ENCODE results near the gene TPM1. TPM values are rescaled to one million over a fixed set of nuclear protein-coding genes. Genes with fewer than 3 reads are reported as not detected.

The TPM1 gene
- total RNA-seq, 1 experiment from 2014 or later: 748 TPM

DNA sequence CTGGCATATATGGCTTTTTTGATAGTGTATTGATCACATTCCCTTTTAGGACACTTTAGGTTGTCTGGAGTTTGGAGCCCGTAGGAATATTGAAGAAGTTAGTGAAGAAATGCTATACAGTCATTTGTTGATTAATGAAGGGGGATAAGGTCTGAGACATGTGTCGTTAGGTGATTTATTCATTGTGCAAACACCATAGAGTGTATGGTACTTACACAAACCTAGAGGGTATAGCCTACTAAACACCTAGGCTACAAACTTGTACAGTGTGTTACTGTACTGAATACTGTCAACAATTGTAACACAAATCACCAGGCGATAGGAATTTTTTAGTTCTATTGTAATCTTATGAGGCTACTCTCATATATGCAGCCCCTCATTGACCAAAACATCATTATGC lies 3.3 kb downstream of the TPM1 start:
- Histone ChIP-seq H3K4ac (ENCODE audit: low read depth, low read length) (no peak overlapping the region), H2BK120ac (ENCODE audit: low read depth, low read length, poor library complexity, severe bottlenecking) (no peak overlapping the region), H4K8ac (replicated peaks; ENCODE audit: insufficient read length, low read depth, low read length) (no peak overlapping the region), H2BK12ac (ENCODE audit: insufficient read length, low read depth, low read length) (no peak overlapping the region), H3K4me1 (ENCODE audit: insufficient read depth, low read length) (peaks cover 11% of the 10 kb centered on the region), H3K23ac (ENCODE audit: insufficient read length, low read depth, low read length) (no peak overlapping the region), H2AK5ac (ENCODE audit: insufficient read length, low read length) (no peak overlapping the region), H4K91ac (ENCODE audit: insufficient read length, low read depth, low read length) (no peak overlapping the region), H3K79me1 (ENCODE audit: insufficient read depth, low read depth, low read length, poor library complexity, severe bottlenecking) (no peaks in the 10 kb centered on the region), H3K9me3 (ENCODE audit: control insufficient read depth, low read depth, low read length) (no peaks in the 10 kb centered on the region), H3K23me2 (ENCODE audit: insufficient read length, low read depth, low read length, poor library complexity, severe bottlenecking) (peaks cover 36% of the 10 kb centered on the region), H3K56ac (ENCODE audit: insufficient read length, low read depth, low read length) (no peak overlapping the region), H3K27me3 (ENCODE audit: insufficient read depth, low read length) (no peaks in the 10 kb centered on the region; the same call in 1 of the 2 replicates), H4K20me1 (ENCODE audit: control insufficient read depth, insufficient read depth, insufficient read length) (no peaks in the 10 kb centered on the region), H2AFZ (ENCODE audit: low read length) (no peak overlapping the region), H3K9ac (ENCODE audit: extremely low read depth, insufficient read length, low read length) (no peak overlapping the region), H3K18ac (ENCODE audit: insufficient read length, low read depth, low read length) (no peak overlapping the region), H2BK20ac (ENCODE audit: low read depth, low read length, poor library complexity, severe bottlenecking) (no peak overlapping the region), H4K5ac (ENCODE audit: insufficient read length, low read depth, low read length) (no peak overlapping the region), H3K27ac (ENCODE audit: insufficient read length, low read depth, low read length) (peak overlapping the region; percentile 17), H2BK5ac (ENCODE audit: insufficient read length, low read length) (no peak overlapping the region), H3T11ph (ENCODE audit: low read length) (no peak overlapping the region), H3K79me2 (ENCODE audit: insufficient read depth, low read length) (peaks cover 15% of the 10 kb centered on the region; the same call in 1 of the 2 replicates), H3K14ac (ENCODE audit: insufficient read depth, low read length) (no peak overlapping the region), H3K4me2 (ENCODE audit: insufficient read depth, insufficient read length, low read length) (peak overlapping the region; percentile 62), H2BK15ac (ENCODE audit: low read depth, low read length) (no peak overlapping the region)
- Mint-ChIP-seq H3K36me3 (ENCODE audit: insufficient read depth in 1 of 3, low read depth in 3 of 3) (peaks cover 24 to 71% (median 59%) of the 10 kb centered on the region in 3 experiments), H3K4me3 (peak overlapping the region; percentile 97 to 99; a peak in 4 of 5 replicates), H3K27me3 (ENCODE audit: low read depth) (peaks cover 1% of the 10 kb centered on the region), H3K4me1 (peaks cover 69 to 71% of the 10 kb centered on the region in 2 experiments), H3K27ac (peak overlapping the region in 2 of 3 experiments; percentile 49 to 98; a peak in 4 of 7 replicates), H3K9me3 (peaks cover 0 to 4% of the 10 kb centered on the region in 2 experiments; a peak in 1 of 5 replicates)
- TF ChIP-seq, protein P1, sequence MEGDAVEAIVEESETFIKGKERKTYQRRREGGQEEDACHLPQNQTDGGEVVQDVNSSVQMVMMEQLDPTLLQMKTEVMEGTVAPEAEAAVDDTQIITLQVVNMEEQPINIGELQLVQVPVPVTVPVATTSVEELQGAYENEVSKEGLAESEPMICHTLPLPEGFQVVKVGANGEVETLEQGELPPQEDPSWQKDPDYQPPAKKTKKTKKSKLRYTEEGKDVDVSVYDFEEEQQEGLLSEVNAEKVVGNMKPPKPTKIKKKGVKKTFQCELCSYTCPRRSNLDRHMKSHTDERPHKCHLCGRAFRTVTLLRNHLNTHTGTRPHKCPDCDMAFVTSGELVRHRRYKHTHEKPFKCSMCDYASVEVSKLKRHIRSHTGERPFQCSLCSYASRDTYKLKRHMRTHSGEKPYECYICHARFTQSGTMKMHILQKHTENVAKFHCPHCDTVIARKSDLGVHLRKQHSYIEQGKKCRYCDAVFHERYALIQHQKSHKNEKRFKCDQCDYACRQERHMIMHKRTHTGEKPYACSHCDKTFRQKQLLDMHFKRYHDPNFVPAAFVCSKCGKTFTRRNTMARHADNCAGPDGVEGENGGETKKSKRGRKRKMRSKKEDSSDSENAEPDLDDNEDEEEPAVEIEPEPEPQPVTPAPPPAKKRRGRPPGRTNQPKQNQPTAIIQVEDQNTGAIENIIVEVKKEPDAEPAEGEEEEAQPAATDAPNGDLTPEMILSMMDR (conservative IDR thresholded peaks at IDR 0.05): no peak
- no CpG with 5 or more reads among the region's 3 CpGs for WGBS (ENCODE audit: extremely low coverage, insufficient read length, low lambda C conversion rate)
- DNase-seq: no peak

All from H9 (cell line).